ENCODE measurements around the gene ECD. TPM values are rescaled to one million over a fixed set of nuclear protein-coding genes. Genes with fewer than 3 reads are reported as not detected.

The ECD gene
- total and polyA plus RNA-seq, 4 donors: 9.9 to 25.8 (median 17.3) TPM

- intact Hi-C loops (cut with DNase I): loop anchor here (5.0 to 10.0 kb wide), 2 partner anchors 66 to 68 kb away; partner anchors contain the start of genes ECD (in 2 of the 2) and FAM149B1 (in 2 of the 2)
- DNase-seq (no peak), ATAC-seq (ENCODE audit: low FRiP score) (no peak)
- Histone ChIP-seq H3K36me3 (ENCODE audit: control insufficient read depth in 1 of 2, insufficient read depth in 2 of 2, low read length in 1 of 2) (no peaks in the 10 kb centered on the region), H3K4me1 (ENCODE audit: control insufficient read depth in 1 of 2, insufficient read depth in 2 of 2, low read length in 2 of 2) (no peaks in the 10 kb centered on the region), H3K9me3 (ENCODE audit: control insufficient read depth, low read length) (no peaks in the 10 kb centered on the region), H3K27ac (ENCODE audit: low read depth in 1 of 2, low read length in 2 of 2) (no peak overlapping the region), H3K27me3 (ENCODE audit: control insufficient read depth in 1 of 2, insufficient read depth in 2 of 2, low read length in 1 of 2) (no peaks in the 10 kb centered on the region), H3K4me3 (ENCODE audit: low read length in 2 of 2) (no peak overlapping the region)
- WGBS, 2 donors: 63 to 70% methylated on average over 1 of the region's 1 CpG
Observed at GRCh38 chr10:73099141-73099540, 68.7 kb downstream of the ECD start.

- Histone ChIP-seq H3K27me3 (ENCODE audit: control insufficient read depth in 1 of 2, insufficient read depth in 2 of 2, low read length in 1 of 2) (no peaks in the 10 kb centered on the region), H3K4me1 (ENCODE audit: control insufficient read depth in 1 of 2, insufficient read depth in 2 of 2, low read length in 2 of 2) (no peaks in the 10 kb centered on the region), H3K27ac (ENCODE audit: low read depth in 1 of 2, low read length in 2 of 2) (peak overlapping the region; percentile 39 to 66), H3K9me3 (ENCODE audit: control insufficient read depth, low read length) (no peaks in the 10 kb centered on the region), H3K36me3 (ENCODE audit: control insufficient read depth in 1 of 2, insufficient read depth in 2 of 2, low read length in 1 of 2) (no peaks in the 10 kb centered on the region), H3K4me3 (ENCODE audit: low read length in 2 of 2) (peak overlapping the region in 1 of 2 donors; percentile 77)
- intact Hi-C loops (cut with DNase I): loop anchor here (5.0 to 10.0 kb wide), 2 partner anchors 68 to 70 kb away; partner anchors contain the start of genes ECD (in 2 of the 2) and FAM149B1 (in 2 of the 2)
- DNase-seq (no peak), ATAC-seq (ENCODE audit: low FRiP score) (no peak)
- 43 to 46% methylated on average over 4 of the region's 4 CpGs for WGBS, 2 donors
Observed at GRCh38 chr10:73097305-73097670, 70.5 kb downstream of the ECD start.

DNA sequence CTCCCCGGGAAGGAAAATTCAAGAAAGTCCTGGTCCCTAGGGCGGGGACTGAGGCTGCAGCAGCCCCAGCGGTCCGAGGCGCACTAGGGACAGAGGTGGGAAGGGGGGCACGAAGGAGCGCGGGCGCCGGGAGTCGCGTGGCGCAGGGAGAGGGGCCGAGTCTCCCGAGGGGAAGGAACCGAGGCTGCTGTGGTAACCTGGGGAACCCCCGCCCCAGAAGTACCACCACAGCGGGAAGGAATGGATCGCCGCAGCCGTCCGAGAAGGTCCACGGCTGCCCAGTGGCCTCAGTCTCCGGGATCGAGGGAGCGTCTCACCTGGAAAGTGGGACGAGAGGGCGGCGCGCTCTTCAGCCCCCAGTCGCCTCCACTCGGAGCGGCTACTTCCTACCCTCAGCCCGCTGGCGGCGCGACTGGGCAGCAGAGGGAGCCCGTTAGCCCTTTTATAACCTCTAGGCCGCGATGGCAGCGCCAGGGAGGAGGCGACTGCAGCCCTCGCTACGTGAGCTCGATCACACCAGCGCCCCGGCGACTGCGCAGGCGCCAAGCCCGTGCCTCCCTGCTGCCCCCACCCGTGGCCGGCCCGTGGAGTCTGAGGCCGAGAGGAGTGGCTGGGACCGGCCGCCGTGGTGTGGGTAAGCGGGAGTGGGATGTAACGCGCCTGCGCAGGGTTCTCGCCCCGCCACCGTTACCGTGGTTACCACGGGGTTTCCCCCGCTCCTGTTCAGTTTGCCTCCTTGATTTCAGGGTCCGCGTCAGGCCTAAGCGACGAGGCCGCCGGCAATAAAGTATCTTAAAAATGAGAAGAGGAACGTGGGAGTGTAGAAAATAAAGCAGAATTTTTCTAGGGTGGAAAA is 71.1 kb downstream of the ECD start, which contains the start of gene P4HA1:
P4HA1 (minus strand) TSS at position 418 of the 856 bp plus-strand sequence. CDS start 21,983 bp downstream, outside the sequence.
- Histone ChIP-seq H3K9me3 (ENCODE audit: control insufficient read depth, low read length) (no peaks in the 10 kb centered on the region), H3K4me3 (ENCODE audit: low read length in 2 of 2) (peak within 1 kb of the TSS; percentile 76 to 87), H3K27me3 (ENCODE audit: control insufficient read depth in 1 of 2, insufficient read depth in 2 of 2, low read length in 1 of 2) (no peaks in the 10 kb centered on the region), H3K27ac (ENCODE audit: low read depth in 1 of 2, low read length in 2 of 2) (peak within 1 kb of the TSS; percentile 57 to 66), H3K36me3 (ENCODE audit: control insufficient read depth in 1 of 2, insufficient read depth in 2 of 2, low read length in 1 of 2) (no peaks in the 10 kb centered on the region), H3K4me1 (ENCODE audit: control insufficient read depth in 1 of 2, insufficient read depth in 2 of 2, low read length in 2 of 2) (peaks cover 0 to 2% of the 10 kb centered on the region in 2 donors)
- intact Hi-C loops (cut with DNase I): loop anchor here (5.0 to 10.0 kb wide), 2 partner anchors 68 to 71 kb away; partner anchors contain the start of genes ECD (in 2 of the 2) and FAM149B1 (in 2 of the 2)
- ATAC-seq (ENCODE audit: low FRiP score) (peak; percentile 98), DNase-seq (peak; percentile 100)
- 0 to 1% methylated on average over 71 to 75 of the region's 75 CpGs for WGBS, 2 donors

GRCh38 chr10:73096041-73096448 is 71.8 kb downstream of the ECD start:
- ATAC-seq (ENCODE audit: low FRiP score) (peak; percentile 81), DNase-seq (peak; percentile 83 to 87)
- H3K27ac ChIP-seq (ENCODE audit: low read depth in 1 of 2, low read length in 2 of 2): peak overlapping the region; percentile 49 to 57
- 0 to 1% methylated on average over 29 of the region's 29 CpGs for WGBS, 2 donors
- intact Hi-C loops (cut with DNase I): loop anchor here (5.0 to 10.0 kb wide), 2 partner anchors 69 to 71 kb away; partner anchors contain the start of genes ECD (in 2 of the 2) and FAM149B1 (in 2 of the 2)
- H3K36me3 ChIP-seq (ENCODE audit: control insufficient read depth in 1 of 2, insufficient read depth in 2 of 2, low read length in 1 of 2): no peaks in the 10 kb centered on the region
- no peaks in the 10 kb centered on the region for H3K9me3 ChIP-seq (ENCODE audit: control insufficient read depth, low read length)
- peaks cover 0 to 2% of the 10 kb centered on the region in 2 donors for H3K4me1 ChIP-seq (ENCODE audit: control insufficient read depth in 1 of 2, insufficient read depth in 2 of 2, low read length in 2 of 2)
- H3K4me3 ChIP-seq (ENCODE audit: low read length in 2 of 2): peak overlapping the region; percentile 76 to 87
- H3K27me3 ChIP-seq (ENCODE audit: control insufficient read depth in 1 of 2, insufficient read depth in 2 of 2, low read length in 1 of 2): no peaks in the 10 kb centered on the region

GRCh38 chr10:73095481-73096021 is 72.3 kb downstream of the ECD start:
- WGBS, 2 donors: 0 to 1% methylated on average over 14 of the region's 14 CpGs
- no peaks in the 10 kb centered on the region for H3K27me3 ChIP-seq (ENCODE audit: control insufficient read depth in 1 of 2, insufficient read depth in 2 of 2, low read length in 1 of 2)
- peak in 1 of 2 donors; percentile 81 for DNase-seq
- H3K36me3 ChIP-seq (ENCODE audit: control insufficient read depth in 1 of 2, insufficient read depth in 2 of 2, low read length in 1 of 2): no peaks in the 10 kb centered on the region
- peaks cover 0 to 2% of the 10 kb centered on the region in 2 donors for H3K4me1 ChIP-seq (ENCODE audit: control insufficient read depth in 1 of 2, insufficient read depth in 2 of 2, low read length in 2 of 2)
- H3K9me3 ChIP-seq (ENCODE audit: control insufficient read depth, low read length): no peaks in the 10 kb centered on the region
- H3K4me3 ChIP-seq (ENCODE audit: low read length in 2 of 2): peak overlapping the region; percentile 76 to 87
- ATAC-seq (ENCODE audit: low FRiP score): peak; percentile 28
- H3K27ac ChIP-seq (ENCODE audit: low read depth in 1 of 2, low read length in 2 of 2): peak overlapping the region; percentile 51 to 57
- intact Hi-C loops (cut with DNase I): loop anchor here (5.0 to 10.0 kb wide), 2 partner anchors 69 to 72 kb away; partner anchors contain the start of genes ECD (in 2 of the 2) and FAM149B1 (in 2 of the 2)

- H3K27ac ChIP-seq (ENCODE audit: low read depth in 1 of 2, low read length in 2 of 2): no peak overlapping the region
- peak overlapping the region; percentile 76 to 87 for H3K4me3 ChIP-seq (ENCODE audit: low read length in 2 of 2)
- H3K4me1 ChIP-seq (ENCODE audit: control insufficient read depth in 1 of 2, insufficient read depth in 2 of 2, low read length in 2 of 2): peaks cover 0 to 2% of the 10 kb centered on the region in 2 donors
- DNase-seq (no peak), ATAC-seq (ENCODE audit: low FRiP score) (no peak)
- 0% methylated on average over 5 of the region's 5 CpGs for WGBS, 2 donors
- intact Hi-C loops (cut with DNase I): loop anchor here (5.0 to 10.0 kb wide), 2 partner anchors 70 to 72 kb away; partner anchors contain the start of genes ECD (in 2 of the 2) and FAM149B1 (in 2 of the 2)
- H3K9me3 ChIP-seq (ENCODE audit: control insufficient read depth, low read length): no peaks in the 10 kb centered on the region
- H3K36me3 ChIP-seq (ENCODE audit: control insufficient read depth in 1 of 2, insufficient read depth in 2 of 2, low read length in 1 of 2): no peaks in the 10 kb centered on the region
- no peaks in the 10 kb centered on the region for H3K27me3 ChIP-seq (ENCODE audit: control insufficient read depth in 1 of 2, insufficient read depth in 2 of 2, low read length in 1 of 2)
Observed at GRCh38 chr10:73094986-73095480, 72.8 kb downstream of the ECD start.

DNA sequence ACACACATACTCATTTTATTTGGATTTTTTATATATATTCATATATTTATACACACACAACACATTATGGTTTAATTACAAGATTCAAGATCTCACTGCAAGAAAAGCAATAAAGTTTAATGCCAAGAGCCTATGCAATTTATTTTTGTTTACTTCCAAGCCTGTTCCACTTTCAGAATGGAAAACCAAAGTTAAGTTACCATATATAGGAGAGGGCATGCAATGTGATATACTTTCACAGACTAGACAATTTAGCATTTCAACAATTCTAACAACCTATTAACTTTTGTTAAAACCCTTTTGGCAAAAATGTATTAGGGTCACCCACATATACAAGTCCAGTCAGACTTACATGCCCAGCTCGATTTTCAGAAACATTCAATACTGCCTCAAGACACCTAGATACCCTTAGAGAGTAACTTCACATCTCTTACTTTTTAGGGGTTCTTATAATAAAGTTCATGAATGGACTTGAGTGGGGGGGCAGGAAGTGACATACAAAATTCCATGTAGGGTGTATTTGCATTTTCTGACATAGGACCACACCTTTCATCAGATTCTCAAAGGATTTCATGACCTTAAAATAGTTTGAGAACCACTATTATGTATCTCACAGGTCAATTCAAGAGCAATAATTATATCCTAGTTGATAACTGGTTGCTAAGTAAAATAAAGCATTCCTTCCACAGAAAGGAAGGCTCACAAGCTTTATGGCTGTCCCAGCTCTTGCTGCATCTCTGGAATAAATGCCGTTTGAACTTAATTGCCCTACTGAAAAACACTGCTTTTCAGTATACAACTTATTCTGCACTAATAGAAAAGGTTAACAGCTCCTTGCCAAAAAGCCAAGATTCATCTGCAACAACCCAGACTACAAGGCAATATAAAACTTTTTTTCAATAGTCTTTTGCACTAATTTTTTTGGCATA is 73.6 kb downstream of the ECD start:
- Histone ChIP-seq H3K4me3 (ENCODE audit: low read length in 2 of 2) (no peak overlapping the region), H3K27me3 (ENCODE audit: control insufficient read depth in 1 of 2, insufficient read depth in 2 of 2, low read length in 1 of 2) (no peaks in the 10 kb centered on the region), H3K9me3 (ENCODE audit: control insufficient read depth, low read length) (no peaks in the 10 kb centered on the region), H3K36me3 (ENCODE audit: control insufficient read depth in 1 of 2, insufficient read depth in 2 of 2, low read length in 1 of 2) (no peaks in the 10 kb centered on the region), H3K4me1 (ENCODE audit: control insufficient read depth in 1 of 2, insufficient read depth in 2 of 2, low read length in 2 of 2) (peaks cover 0 to 2% of the 10 kb centered on the region in 2 donors), H3K27ac (ENCODE audit: low read depth in 1 of 2, low read length in 2 of 2) (no peak overlapping the region)
- WGBS, 2 donors: 26 to 27% methylated on average over 2 of the region's 2 CpGs
- DNase-seq (no peak), ATAC-seq (ENCODE audit: low FRiP score) (no peak)
- intact Hi-C loops (cut with DNase I): loop anchor here in 1 of 2 donors (10.0 kb wide), 1 partner anchor 71 kb away; the partner anchor contains the start of genes ECD and FAM149B1

Measured in aorta (tissue), 5 donors.